ENCODE measurements around the gene C12orf42.

DNA sequence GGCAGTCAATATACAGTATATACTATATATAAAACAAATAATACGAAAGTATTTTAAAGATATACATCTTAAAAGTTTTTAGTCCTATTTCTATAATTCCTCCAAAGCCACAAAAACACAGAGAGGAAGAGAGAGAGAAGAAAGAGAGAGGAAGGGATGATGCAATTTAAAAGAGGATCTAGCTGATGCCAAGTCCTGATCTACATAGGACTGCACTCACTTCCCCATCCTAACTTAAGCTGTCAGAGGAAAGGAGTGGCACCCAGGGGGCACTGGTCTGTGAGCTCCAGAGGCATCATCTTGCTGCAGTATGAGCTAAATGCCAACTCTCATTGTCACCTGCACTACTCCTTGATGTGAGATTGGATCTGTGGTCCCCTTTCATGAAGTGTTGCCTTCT is 95.8 kb downstream of the C12orf42 start:
- TF ChIP-seq, protein P1, sequence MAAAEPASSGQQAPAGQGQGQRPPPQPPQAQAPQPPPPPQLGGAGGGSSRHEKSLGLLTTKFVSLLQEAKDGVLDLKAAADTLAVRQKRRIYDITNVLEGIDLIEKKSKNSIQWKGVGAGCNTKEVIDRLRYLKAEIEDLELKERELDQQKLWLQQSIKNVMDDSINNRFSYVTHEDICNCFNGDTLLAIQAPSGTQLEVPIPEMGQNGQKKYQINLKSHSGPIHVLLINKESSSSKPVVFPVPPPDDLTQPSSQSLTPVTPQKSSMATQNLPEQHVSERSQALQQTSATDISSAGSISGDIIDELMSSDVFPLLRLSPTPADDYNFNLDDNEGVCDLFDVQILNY (CRISPR knock-in tag; IDR thresholded peaks at IDR 0.05) = no peak
- TF ChIP-seq, protein P2, sequence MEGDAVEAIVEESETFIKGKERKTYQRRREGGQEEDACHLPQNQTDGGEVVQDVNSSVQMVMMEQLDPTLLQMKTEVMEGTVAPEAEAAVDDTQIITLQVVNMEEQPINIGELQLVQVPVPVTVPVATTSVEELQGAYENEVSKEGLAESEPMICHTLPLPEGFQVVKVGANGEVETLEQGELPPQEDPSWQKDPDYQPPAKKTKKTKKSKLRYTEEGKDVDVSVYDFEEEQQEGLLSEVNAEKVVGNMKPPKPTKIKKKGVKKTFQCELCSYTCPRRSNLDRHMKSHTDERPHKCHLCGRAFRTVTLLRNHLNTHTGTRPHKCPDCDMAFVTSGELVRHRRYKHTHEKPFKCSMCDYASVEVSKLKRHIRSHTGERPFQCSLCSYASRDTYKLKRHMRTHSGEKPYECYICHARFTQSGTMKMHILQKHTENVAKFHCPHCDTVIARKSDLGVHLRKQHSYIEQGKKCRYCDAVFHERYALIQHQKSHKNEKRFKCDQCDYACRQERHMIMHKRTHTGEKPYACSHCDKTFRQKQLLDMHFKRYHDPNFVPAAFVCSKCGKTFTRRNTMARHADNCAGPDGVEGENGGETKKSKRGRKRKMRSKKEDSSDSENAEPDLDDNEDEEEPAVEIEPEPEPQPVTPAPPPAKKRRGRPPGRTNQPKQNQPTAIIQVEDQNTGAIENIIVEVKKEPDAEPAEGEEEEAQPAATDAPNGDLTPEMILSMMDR (IDR thresholded peaks at IDR 0.05) = no peak
- TF ChIP-seq ZNF317 (CRISPR knock-in tag; IDR thresholded peaks at IDR 0.05; ENCODE audit: borderline replicate concordance, low read depth) (no peak), TEAD1 (CRISPR knock-in tag; IDR thresholded peaks at IDR 0.05) (no peak), ZNF671 (CRISPR knock-in tag; IDR thresholded peaks at IDR 0.05) (no peak), SOX15 (CRISPR knock-in tag; IDR thresholded peaks at IDR 0.05) (no peak), ZNF219 (CRISPR knock-in tag; IDR thresholded peaks at IDR 0.05; ENCODE audit: borderline replicate concordance) (no peak), ZNF232 (CRISPR knock-in tag; IDR thresholded peaks at IDR 0.05) (no peak), ETV6 (CRISPR knock-in tag; IDR thresholded peaks at IDR 0.05) (no peak), MYBL2 (CRISPR knock-in tag; IDR thresholded peaks at IDR 0.05) (no peak)
- TF ChIP-seq, protein P3, sequence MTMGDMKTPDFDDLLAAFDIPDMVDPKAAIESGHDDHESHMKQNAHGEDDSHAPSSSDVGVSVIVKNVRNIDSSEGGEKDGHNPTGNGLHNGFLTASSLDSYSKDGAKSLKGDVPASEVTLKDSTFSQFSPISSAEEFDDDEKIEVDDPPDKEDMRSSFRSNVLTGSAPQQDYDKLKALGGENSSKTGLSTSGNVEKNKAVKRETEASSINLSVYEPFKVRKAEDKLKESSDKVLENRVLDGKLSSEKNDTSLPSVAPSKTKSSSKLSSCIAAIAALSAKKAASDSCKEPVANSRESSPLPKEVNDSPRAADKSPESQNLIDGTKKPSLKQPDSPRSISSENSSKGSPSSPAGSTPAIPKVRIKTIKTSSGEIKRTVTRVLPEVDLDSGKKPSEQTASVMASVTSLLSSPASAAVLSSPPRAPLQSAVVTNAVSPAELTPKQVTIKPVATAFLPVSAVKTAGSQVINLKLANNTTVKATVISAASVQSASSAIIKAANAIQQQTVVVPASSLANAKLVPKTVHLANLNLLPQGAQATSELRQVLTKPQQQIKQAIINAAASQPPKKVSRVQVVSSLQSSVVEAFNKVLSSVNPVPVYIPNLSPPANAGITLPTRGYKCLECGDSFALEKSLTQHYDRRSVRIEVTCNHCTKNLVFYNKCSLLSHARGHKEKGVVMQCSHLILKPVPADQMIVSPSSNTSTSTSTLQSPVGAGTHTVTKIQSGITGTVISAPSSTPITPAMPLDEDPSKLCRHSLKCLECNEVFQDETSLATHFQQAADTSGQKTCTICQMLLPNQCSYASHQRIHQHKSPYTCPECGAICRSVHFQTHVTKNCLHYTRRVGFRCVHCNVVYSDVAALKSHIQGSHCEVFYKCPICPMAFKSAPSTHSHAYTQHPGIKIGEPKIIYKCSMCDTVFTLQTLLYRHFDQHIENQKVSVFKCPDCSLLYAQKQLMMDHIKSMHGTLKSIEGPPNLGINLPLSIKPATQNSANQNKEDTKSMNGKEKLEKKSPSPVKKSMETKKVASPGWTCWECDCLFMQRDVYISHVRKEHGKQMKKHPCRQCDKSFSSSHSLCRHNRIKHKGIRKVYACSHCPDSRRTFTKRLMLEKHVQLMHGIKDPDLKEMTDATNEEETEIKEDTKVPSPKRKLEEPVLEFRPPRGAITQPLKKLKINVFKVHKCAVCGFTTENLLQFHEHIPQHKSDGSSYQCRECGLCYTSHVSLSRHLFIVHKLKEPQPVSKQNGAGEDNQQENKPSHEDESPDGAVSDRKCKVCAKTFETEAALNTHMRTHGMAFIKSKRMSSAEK (CRISPR knock-in tag; IDR thresholded peaks at IDR 0.05; ENCODE audit: borderline replicate concordance) = no peak
- TF ChIP-seq, protein P4, sequence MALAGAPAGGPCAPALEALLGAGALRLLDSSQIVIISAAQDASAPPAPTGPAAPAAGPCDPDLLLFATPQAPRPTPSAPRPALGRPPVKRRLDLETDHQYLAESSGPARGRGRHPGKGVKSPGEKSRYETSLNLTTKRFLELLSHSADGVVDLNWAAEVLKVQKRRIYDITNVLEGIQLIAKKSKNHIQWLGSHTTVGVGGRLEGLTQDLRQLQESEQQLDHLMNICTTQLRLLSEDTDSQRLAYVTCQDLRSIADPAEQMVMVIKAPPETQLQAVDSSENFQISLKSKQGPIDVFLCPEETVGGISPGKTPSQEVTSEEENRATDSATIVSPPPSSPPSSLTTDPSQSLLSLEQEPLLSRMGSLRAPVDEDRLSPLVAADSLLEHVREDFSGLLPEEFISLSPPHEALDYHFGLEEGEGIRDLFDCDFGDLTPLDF (CRISPR knock-in tag; IDR thresholded peaks at IDR 0.05) = no peak
- TF ChIP-seq, protein P5, sequence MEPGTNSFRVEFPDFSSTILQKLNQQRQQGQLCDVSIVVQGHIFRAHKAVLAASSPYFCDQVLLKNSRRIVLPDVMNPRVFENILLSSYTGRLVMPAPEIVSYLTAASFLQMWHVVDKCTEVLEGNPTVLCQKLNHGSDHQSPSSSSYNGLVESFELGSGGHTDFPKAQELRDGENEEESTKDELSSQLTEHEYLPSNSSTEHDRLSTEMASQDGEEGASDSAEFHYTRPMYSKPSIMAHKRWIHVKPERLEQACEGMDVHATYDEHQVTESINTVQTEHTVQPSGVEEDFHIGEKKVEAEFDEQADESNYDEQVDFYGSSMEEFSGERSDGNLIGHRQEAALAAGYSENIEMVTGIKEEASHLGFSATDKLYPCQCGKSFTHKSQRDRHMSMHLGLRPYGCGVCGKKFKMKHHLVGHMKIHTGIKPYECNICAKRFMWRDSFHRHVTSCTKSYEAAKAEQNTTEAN (CRISPR knock-in tag; IDR thresholded peaks at IDR 0.05) = no peak
- TF ChIP-seq, protein P6, sequence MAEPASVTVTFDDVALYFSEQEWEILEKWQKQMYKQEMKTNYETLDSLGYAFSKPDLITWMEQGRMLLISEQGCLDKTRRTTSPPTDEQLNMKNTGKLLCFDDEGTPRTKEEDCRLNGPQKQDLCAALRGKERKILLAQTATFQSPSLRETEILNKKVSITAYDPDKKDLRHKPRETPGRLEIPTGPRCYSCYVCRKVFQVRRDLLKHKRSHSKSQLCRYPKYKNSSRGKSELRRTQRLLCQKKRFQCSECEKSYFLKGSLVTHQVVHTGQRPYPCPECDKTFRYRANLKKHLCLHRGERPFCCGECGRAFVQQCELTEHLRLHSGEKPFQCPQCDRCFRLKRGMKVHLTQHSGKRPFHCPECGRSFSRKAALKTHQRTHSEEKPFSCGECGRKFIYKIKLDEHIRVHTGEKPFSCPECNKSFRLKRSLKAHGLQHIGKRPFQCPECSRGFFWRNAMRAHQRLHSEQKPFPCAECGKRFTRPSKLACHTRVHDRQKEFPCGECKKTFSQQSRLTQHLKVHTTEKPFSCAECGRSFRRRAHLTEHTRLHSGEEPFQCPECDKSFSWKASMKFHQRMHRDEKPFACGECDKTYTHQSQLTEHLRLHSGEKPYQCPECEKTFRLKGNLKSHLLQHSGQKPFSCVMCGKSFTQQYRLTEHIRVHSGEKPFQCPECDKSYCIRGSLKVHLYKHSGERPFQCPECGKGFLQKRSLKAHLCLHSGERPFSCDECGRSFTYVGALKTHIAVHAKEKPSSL (CRISPR knock-in tag; conservative IDR thresholded peaks at IDR 0.05) = no peak
